ENCODE measurements around the gene PHKA2.

DNA sequence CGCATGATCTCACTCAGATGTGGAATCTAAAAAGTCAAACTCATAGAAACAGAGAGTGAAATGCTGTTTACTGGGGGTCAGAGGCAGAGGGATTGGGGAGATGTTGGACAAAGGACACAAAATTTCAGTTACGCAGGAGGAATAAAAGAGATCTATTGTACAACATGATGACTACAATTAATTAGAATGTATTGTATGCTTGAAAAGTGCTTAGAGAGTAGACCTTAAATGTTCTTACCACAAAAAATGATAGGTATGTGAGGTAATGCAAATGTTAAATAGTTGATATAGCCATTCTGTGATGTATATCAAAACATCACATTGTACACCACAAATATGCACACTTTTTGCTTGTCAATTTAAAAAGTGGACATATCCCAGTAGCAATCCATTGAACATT, 36.1 kb upstream of the PHKA2 start:
- no peak for TF ChIP-seq CTCF (conservative IDR thresholded peaks at IDR 0.05; ENCODE audit: low read depth, low read length)
- TF ChIP-seq RAD21 (IDR thresholded peaks at IDR 0.05; ENCODE audit: low read length) = no peak
- no peak for TF ChIP-seq POLR2A (IDR thresholded peaks at IDR 0.05; ENCODE audit: low read depth, low read length)
- no peak for TF ChIP-seq NFE2L2 (IDR thresholded peaks at IDR 0.05; ENCODE audit: low read depth, low read length)
- TF ChIP-seq FOS (IDR thresholded peaks at IDR 0.05; ENCODE audit: low read depth, low read length) = no peak
